Measurements from ENCODE around the gene EPB41. TPM values are rescaled to one million over a fixed set of nuclear protein-coding genes. Genes with fewer than 3 reads are reported as not detected.
"Not testable (repeated sequence)": the region's sequence is repeated elsewhere in the genome, so short reads cannot be mapped to it uniquely, and the experiment has no call there.

EPB41 gene
- total and polyA plus RNA-seq, 12 donors = 6.6 to 49.5 (median 30.3) TPM

DNA sequence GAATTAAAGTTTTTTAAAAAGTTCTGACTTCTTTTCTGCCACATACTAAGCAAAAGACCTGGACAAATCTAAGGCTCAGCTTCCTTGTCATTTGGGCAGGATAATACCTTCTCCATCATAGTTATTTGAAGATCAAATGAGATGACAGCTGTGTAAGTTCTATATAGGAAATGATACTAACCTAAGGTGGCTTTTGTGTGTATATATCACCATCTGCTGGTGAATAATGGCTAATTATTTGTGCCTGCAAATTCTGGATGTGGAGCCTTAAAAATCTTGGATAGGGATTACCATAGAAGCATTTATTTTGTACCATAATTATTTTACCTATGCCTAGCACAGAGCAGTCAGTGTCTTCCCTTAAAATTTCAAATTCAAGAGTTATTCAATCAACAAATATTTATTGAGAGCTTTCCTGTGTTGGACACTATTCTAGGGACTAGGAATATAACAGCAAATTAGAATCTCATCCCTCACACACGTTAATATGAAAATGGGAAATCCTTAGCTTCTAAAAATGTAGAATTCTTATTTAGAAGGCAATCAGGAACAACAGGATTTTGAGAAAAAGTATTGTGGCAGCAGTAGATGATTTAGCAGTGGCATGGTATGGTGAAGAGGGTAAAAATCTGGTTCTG, 119.6 kb downstream of the EPB41 start:
- Histone ChIP-seq H3K9me3 (replicated peaks in 1 of 3) (no peaks in the 10 kb centered on the region), H3K27ac (no peak overlapping the region), H3K4me1 (replicated peaks in 1 of 2) (no peaks in the 10 kb centered on the region), H3K4me3 (no peak overlapping the region), H3K36me3 (replicated peaks in 1 of 2) (peaks cover 0 to 6% of the 10 kb centered on the region in 2 donors), H3K27me3 (no peaks in the 10 kb centered on the region)
- intact Hi-C loops (cut with DNase I) = loop anchor here (2.0 to 10.0 kb wide), 4 partner anchors 151 to 171 kb away; no protein-coding TSS in a partner anchor
- TF ChIP-seq, protein P1, sequence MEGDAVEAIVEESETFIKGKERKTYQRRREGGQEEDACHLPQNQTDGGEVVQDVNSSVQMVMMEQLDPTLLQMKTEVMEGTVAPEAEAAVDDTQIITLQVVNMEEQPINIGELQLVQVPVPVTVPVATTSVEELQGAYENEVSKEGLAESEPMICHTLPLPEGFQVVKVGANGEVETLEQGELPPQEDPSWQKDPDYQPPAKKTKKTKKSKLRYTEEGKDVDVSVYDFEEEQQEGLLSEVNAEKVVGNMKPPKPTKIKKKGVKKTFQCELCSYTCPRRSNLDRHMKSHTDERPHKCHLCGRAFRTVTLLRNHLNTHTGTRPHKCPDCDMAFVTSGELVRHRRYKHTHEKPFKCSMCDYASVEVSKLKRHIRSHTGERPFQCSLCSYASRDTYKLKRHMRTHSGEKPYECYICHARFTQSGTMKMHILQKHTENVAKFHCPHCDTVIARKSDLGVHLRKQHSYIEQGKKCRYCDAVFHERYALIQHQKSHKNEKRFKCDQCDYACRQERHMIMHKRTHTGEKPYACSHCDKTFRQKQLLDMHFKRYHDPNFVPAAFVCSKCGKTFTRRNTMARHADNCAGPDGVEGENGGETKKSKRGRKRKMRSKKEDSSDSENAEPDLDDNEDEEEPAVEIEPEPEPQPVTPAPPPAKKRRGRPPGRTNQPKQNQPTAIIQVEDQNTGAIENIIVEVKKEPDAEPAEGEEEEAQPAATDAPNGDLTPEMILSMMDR (IDR thresholded peaks at IDR 0.05) = peak; percentile 53 to 86 (median 76)
- TF ChIP-seq POLR2A (IDR thresholded peaks at IDR 0.05) = no peak
- no peak for DNase-seq
- 70 to 72% (median 72%) methylated on average over 1 of the region's 1 CpG for WGBS, 4 donors

DNA sequence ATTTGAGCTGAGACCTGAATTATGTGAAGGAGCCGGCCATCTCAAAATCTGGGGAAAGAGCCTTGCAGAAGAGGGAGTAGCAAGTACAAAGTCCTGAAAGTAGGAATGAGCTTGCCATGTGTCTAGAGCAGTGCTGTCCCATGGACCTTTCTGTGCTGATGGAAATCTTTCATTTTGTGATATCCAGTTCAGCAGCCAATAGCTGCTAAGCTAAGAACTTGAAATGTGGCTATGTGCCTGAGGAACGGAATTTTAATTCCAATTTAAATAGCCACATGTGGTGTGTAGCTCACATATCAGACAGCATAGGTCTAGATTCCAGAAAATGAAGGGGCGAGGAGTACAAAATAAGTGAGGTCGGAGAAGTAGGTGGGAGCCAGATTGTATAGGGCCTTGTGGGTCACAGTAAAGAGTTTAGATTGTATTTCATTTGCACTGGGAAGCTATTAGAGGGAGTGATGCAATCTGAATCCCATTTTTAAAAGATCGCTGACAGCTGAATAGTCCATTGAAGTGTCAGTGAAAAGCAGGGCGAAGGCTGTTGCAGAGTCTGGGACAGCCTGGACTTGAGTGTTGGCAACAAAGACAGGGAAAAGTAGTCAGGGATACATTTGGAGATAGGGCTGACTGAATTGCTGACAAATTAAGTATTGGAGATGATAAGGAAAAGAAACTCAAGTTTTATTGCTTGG, 129.1 kb downstream of the EPB41 start:
- Histone ChIP-seq H3K4me1 (replicated peaks in 1 of 2) (no peaks in the 10 kb centered on the region), H3K27me3 (no peaks in the 10 kb centered on the region), H3K27ac (no peak overlapping the region), H3K9me3 (replicated peaks in 1 of 3) (no peaks in the 10 kb centered on the region), H3K4me3 (no peak overlapping the region), H3K36me3 (replicated peaks in 1 of 2) (peaks cover 0 to 5% of the 10 kb centered on the region in 2 donors)
- DNase-seq = peak in 1 of 7 donors; percentile 19
- intact Hi-C loops (cut with DNase I) = no loop called here
- WGBS, 4 donors = 79 to 87% (median 83%) methylated on average over 6 of the region's 6 CpGs
- TF ChIP-seq, protein P1 (IDR thresholded peaks at IDR 0.05) = no peak
- no peak for TF ChIP-seq POLR2A (IDR thresholded peaks at IDR 0.05)

DNA sequence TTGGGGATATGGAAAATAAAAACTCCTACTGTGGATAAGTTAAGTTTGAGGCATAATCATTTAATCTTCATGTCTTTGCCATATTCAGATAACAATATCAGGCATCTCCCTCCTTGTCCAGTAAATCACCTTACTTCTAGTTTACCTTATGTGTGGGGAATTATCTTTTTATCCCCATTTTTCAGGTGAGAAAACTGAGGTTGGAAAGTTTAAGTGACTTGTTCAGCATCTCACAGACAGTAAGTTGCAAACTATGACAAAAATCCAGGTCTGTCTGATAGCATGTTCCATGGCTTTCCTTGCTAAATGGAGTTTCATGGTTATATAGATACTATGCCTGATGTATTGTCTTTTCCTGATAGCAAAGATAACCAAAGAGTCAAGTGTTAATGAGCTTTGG, 129.6 kb downstream of the EPB41 start:
- no peaks in the 10 kb centered on the region for H3K4me1 ChIP-seq (replicated peaks in 1 of 2)
- no peak overlapping the region for H3K27ac ChIP-seq
- no peak overlapping the region for H3K4me3 ChIP-seq
- no peaks in the 10 kb centered on the region for H3K27me3 ChIP-seq
- intact Hi-C loops (cut with DNase I) = no loop called here
- peaks cover 0 to 5% of the 10 kb centered on the region in 2 donors for H3K36me3 ChIP-seq (replicated peaks in 1 of 2)
- no peak for DNase-seq
- H3K9me3 ChIP-seq (replicated peaks in 1 of 3) = no peaks in the 10 kb centered on the region
- TF ChIP-seq, protein P1 (IDR thresholded peaks at IDR 0.05) = no peak
- no peak for TF ChIP-seq POLR2A (IDR thresholded peaks at IDR 0.05)

DNA sequence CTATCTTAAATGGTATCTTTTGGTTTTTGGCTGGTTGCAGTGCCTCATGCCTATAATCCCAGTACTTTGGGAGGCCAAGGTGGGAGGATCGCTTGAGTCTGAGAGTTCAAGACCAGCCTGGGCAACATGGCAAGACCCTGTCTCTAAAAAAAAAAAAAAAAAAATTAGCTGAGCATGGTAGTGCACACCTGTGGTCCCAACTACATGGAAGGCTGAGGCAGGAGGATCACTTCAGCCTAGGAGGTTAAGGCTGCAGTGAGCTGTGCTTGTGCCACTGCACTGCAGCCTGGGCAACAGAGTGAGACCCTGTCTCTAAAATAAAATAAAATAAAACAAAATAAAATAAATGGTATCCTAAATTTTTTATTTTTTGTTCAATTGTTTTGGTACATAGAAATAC, 131.3 kb downstream of the EPB41 start:
- H3K4me1 ChIP-seq (replicated peaks in 1 of 2); H3K27me3 ChIP-seq; intact Hi-C loops (cut with DNase I); DNase-seq; H3K9me3 ChIP-seq (replicated peaks in 1 of 3); H3K4me3 ChIP-seq; H3K27ac ChIP-seq; H3K36me3 ChIP-seq (replicated peaks in 1 of 2): not testable (repeated sequence)
- 100% methylated on average over 1 of the region's 1 CpG for WGBS, 4 donors
